CD14-positive monocyte (primary cell): Measurements from ENCODE around the gene CRISPLD2. TPM values are rescaled to one million over a fixed set of nuclear protein-coding genes. Genes with fewer than 3 reads are reported as not detected.

Experiments
- DNase-seq, 3 donors: peaks; one replicate each; pipeline ENCODE4 v3.0.0-alpha.2; 2011 to 2022
- H2AFZ ChIP-seq: 2 replicates; pipeline ENCODE4 v1.6.0; 2012; ENCODE audit warnings: mild to moderate bottlenecking, low read depth, low read length, inconsistent platforms; ENCODE audit not compliant: insufficient read depth, poor library complexity, severe bottlenecking
- H3K27ac ChIP-seq, 2 donors: 1 replicate in 1 of 2; 2 replicates in 1 of 2; pipeline ENCODE4 v1.5.1; 2012 to 2013; ENCODE audit warnings: low read length in 2 of 2, control low read depth in 1 of 2, inconsistent platforms in 1 of 2, low read depth in 1 of 2, mild to moderate bottlenecking in 1 of 2
- H3K27me3 ChIP-seq, 2 donors: one replicate each; pipeline versions ENCODE4 v1.6.0 to v1.6.1; 2011 to 2013; ENCODE audit warnings: low read length in 2 of 2; ENCODE audit not compliant: control insufficient read depth in 2 of 2, insufficient read depth in 2 of 2
- H3K36me3 ChIP-seq, 2 donors: replicated peaks in 1 of 2; 1 replicate in 1 of 2; 2 replicates in 1 of 2; pipeline versions ENCODE4 v1.5.1 to v1.6.1; 2012 to 2013; ENCODE audit warnings: low read length in 2 of 2, control low read depth in 1 of 2, inconsistent platforms in 1 of 2, mild to moderate bottlenecking in 1 of 2; ENCODE audit not compliant: insufficient read depth in 2 of 2, control insufficient read depth in 1 of 2
- H3K4me1 ChIP-seq, 2 donors: 1 replicate in 1 of 2; 2 replicates in 1 of 2; pipeline versions ENCODE4 v1.5.1 to v1.6.1; 2012 to 2013; ENCODE audit warnings: low read length in 2 of 2, control low read depth in 1 of 2, inconsistent platforms in 1 of 2, mild to moderate bottlenecking in 1 of 2, moderate library complexity in 1 of 2; ENCODE audit not compliant: insufficient read depth in 2 of 2, control insufficient read depth in 1 of 2
- H3K4me2 ChIP-seq: replicated peaks from 2 replicates; pipeline ENCODE3; 2012; ENCODE audit warnings: low read length, moderate library complexity, mild to moderate bottlenecking; ENCODE audit not compliant: poor library complexity, severe bottlenecking; ENCODE audit errors: extremely low read depth
- H3K4me3 ChIP-seq, 3 experiments: fragments of 200-600 bp in 1 of 3; sonication (generic) in 1 of 3; replicated peaks in 1 of 3; 1 replicate in 2 of 3; 2 replicates in 1 of 3; pipeline ENCODE4 v1.5.1; 2011 to 2013; ENCODE audit warnings: low read length in 3 of 3, mild to moderate bottlenecking in 3 of 3, control low read depth in 2 of 3, low read depth in 2 of 3, inconsistent platforms in 1 of 3, moderate library complexity in 1 of 3
- H3K79me2 ChIP-seq: 2 replicates; pipeline ENCODE4 v1.6.0; 2012; ENCODE audit warnings: mild to moderate bottlenecking, control low read depth, inconsistent platforms, low read length, moderate library complexity; ENCODE audit not compliant: insufficient read depth
- H3K9ac ChIP-seq: 2 replicates; pipeline ENCODE4 v1.6.0; 2017; ENCODE audit warnings: low read length, mild to moderate bottlenecking; ENCODE audit not compliant: insufficient read depth, poor library complexity, severe bottlenecking
- H3K9me3 ChIP-seq, 2 donors: replicated peaks in 1 of 2; 1 replicate in 1 of 2; 2 replicates in 1 of 2; pipeline versions ENCODE4 v1.5.1 to v1.6.1; 2012 to 2013; ENCODE audit warnings: low read length in 2 of 2, control low read depth in 1 of 2; ENCODE audit not compliant: control insufficient read depth in 1 of 2, insufficient read depth in 1 of 2
- H4K20me1 ChIP-seq: 2 replicates; pipeline ENCODE4 v1.6.0; 2012; ENCODE audit warnings: mild to moderate bottlenecking, low read length, control low read depth, moderate library complexity; ENCODE audit not compliant: insufficient read depth
- H3K27ac Mint-ChIP-seq, 7 donors: one replicate each; pipeline ENCODE4 v1.8.0; 2020; ENCODE audit warnings: mild to moderate bottlenecking in 7 of 7, mixed read lengths in 7 of 7, moderate library complexity in 6 of 7, inconsistent platforms in 2 of 7
- H3K27me3 Mint-ChIP-seq, 3 donors: one replicate each; pipeline ENCODE4 v1.8.0; 2021 to 2022; ENCODE audit warnings: low read depth in 3 of 3, mild to moderate bottlenecking in 3 of 3, mixed read lengths in 3 of 3, moderate library complexity in 3 of 3, inconsistent platforms in 1 of 3
- H3K36me3 Mint-ChIP-seq, 2 donors: one replicate each; pipeline ENCODE4 v1.8.0; 2020; ENCODE audit warnings: mixed read lengths in 2 of 2, inconsistent platforms in 1 of 2, mild to moderate bottlenecking in 1 of 2
- H3K4me1 Mint-ChIP-seq: one replicate; pipeline ENCODE4 v1.8.0; 2020; ENCODE audit warnings: mild to moderate bottlenecking, mixed read lengths
- H3K4me3 Mint-ChIP-seq, 2 donors: one replicate each; pipeline ENCODE4 v1.8.0; 2020; ENCODE audit warnings: mild to moderate bottlenecking in 2 of 2, mixed read lengths in 2 of 2, moderate library complexity in 1 of 2
- H3K9me3 Mint-ChIP-seq, 7 donors: one replicate each; pipeline ENCODE4 v1.8.0; 2020 to 2022; ENCODE audit warnings: mixed read lengths in 7 of 7, mild to moderate bottlenecking in 6 of 7, moderate library complexity in 6 of 7, inconsistent platforms in 2 of 7
- WGBS: methylation state at CpG from one replicate; pipeline ENCODE4 v1.1.5; 2013; ENCODE audit warnings: missing lambda C conversion rate; ENCODE audit not compliant: insufficient coverage; 5-methylcytosine and 5-hydroxymethylcytosine counted together
- intact Hi-C, 2 donors: fragments of 100-400 bp; cut with micrococcal nuclease; formaldehyde crosslinking; loops; one replicate each; pipeline versions ENCODE4 v1.15.0 to v1.15.1; 2023
- polyA plus RNA-seq, 3 donors: library from polyadenylated mRNA; depleted of rRNA in 1 of 3; unstranded in 2 of 3; stranded (reverse) in 1 of 3; fragments of 300-500 nt in 2 of 3; fragments of >200 nt in 1 of 3; fragmentation: Illumina TruSeq in 2 of 3; gene quantifications; 1 replicate in 2 of 3; 2 replicates in 1 of 3; pipeline ENCODE4 v1.2.3, GENCODE V29; 2012 to 2021
- TF ChIP-seq, protein P1 (sequence below): fragments of 200-600 bp; IDR thresholded peaks from one replicate; pipeline ENCODE4 v1.8.0; 2022; ENCODE audit warnings: antibody characterized with exemption, mild to moderate bottlenecking

Gene CRISPLD2
- polyA plus RNA-seq, 3 donors, result 40.7 to 90.4 (median 69.0) TPM

DNA sequence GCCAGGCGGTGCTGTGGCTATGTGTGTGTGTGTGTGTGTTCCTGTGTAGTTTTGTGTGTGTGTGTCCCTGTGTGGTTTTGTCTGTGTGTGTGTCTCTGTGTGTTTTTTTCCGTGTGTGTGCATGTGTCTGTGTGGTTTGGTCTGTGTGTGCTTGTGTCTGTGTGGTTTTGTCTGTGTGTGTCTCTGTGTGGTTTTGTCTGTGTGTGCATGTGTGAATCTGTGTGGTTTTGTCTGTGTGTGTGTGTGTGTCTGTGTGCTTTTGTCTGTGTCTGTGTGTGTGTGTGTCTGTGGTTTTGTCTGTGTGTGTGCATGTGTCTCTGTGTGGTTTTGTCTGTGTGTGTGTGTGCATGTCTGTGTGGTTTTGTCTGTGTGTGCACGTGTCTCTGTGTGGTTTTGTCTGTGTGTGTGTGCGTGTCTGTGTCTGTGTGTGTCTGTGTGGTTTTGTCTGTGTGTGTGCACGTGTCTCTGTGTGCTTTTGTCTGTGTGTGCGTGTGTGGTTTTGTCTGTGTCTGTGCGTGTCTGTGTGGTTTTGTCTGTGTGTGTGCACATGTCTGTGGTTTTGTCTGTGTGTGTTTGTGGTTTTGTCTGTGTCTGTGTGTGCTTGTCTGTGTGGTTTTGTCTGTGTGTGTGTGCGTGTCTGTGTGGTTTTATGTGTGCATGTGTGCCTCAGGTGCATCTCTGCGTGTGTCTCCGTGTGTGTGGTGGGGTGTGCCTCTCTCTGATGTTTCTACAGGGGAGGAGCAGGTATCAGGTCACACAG lies 129.2 kb downstream of the CRISPLD2 start:
- Histone ChIP-seq H3K79me2 (no peaks in the 10 kb centered on the region), H3K4me2 (no peak overlapping the region), H3K4me3 (no peak overlapping the region), H4K20me1 (no peaks in the 10 kb centered on the region), H3K27me3 (peaks cover 0 to 3% of the 10 kb centered on the region in 2 donors), H3K27ac (no peak overlapping the region), H2AFZ (no peak overlapping the region), H3K36me3 (no peaks in the 10 kb centered on the region), H3K4me1 (peaks cover 29 to 49% of the 10 kb centered on the region in 2 donors), H3K9me3 (no peaks in the 10 kb centered on the region), H3K9ac (no peak overlapping the region)
- H3K27me3 Mint-ChIP-seq, result peaks cover 0 to 5% (median 0%) of the 10 kb centered on the region in 3 donors
- H3K4me3 Mint-ChIP-seq, result no peak overlapping the region
- intact Hi-C loops, result no loop called here
- no peak overlapping the region for H3K27ac Mint-ChIP-seq
- H3K36me3 Mint-ChIP-seq, result peaks cover 0 to 3% of the 10 kb centered on the region in 2 donors
- peaks cover 44% of the 10 kb centered on the region for H3K4me1 Mint-ChIP-seq
- no peak for DNase-seq
- TF ChIP-seq, protein P1, sequence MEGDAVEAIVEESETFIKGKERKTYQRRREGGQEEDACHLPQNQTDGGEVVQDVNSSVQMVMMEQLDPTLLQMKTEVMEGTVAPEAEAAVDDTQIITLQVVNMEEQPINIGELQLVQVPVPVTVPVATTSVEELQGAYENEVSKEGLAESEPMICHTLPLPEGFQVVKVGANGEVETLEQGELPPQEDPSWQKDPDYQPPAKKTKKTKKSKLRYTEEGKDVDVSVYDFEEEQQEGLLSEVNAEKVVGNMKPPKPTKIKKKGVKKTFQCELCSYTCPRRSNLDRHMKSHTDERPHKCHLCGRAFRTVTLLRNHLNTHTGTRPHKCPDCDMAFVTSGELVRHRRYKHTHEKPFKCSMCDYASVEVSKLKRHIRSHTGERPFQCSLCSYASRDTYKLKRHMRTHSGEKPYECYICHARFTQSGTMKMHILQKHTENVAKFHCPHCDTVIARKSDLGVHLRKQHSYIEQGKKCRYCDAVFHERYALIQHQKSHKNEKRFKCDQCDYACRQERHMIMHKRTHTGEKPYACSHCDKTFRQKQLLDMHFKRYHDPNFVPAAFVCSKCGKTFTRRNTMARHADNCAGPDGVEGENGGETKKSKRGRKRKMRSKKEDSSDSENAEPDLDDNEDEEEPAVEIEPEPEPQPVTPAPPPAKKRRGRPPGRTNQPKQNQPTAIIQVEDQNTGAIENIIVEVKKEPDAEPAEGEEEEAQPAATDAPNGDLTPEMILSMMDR, result no peak
- H3K9me3 Mint-ChIP-seq, result peaks cover 0 to 6% (median 0%) of the 10 kb centered on the region in 7 donors
- WGBS, result 30% methylated on average over 10 of the region's 10 CpGs

DNA sequence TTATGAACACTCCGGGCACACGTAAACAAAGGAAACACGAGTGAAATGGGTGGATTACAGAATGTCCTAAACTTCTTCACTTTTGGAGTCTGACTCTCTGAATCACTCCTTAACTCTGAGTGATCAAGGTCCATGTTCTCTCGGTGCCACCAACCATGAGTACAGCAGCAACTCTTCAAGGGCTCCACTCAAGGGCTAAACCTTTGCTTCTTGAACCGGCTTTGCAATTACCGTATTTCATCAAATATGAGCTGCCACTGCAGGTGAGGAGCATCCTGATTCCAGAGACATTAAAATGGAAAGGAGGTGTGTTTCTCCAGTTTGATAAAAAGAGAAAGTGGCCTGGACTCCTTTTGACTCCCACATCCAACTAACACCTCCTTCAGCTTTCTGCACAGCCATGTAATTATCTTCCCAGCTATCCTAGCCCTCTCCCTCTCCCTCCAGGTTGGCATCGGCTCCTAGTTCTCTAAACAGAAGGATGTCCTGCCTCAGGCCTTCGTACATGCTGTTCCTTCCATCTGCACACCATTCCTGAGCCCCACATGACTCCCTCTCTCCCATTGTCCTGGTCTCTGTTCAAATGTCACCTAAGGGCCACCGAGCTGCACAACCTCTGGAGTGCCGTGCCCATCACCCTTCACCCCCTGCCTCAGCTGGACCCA lies 130.1 kb downstream of the CRISPLD2 start:
- Mint-ChIP-seq H3K4me1 (peaks cover 44% of the 10 kb centered on the region), H3K36me3 (peaks cover 0 to 3% of the 10 kb centered on the region in 2 donors), H3K27ac (no peak overlapping the region), H3K27me3 (peaks cover 0 to 3% (median 0%) of the 10 kb centered on the region in 3 donors), H3K4me3 (peak overlapping the region in 1 of 2 donors; percentile 7), H3K9me3 (peaks cover 0 to 6% (median 0%) of the 10 kb centered on the region in 7 donors)
- Histone ChIP-seq H3K36me3 (no peaks in the 10 kb centered on the region), H3K4me1 (peaks cover 29 to 49% of the 10 kb centered on the region in 2 donors), H3K4me2 (no peak overlapping the region), H3K79me2 (no peaks in the 10 kb centered on the region), H3K9me3 (no peaks in the 10 kb centered on the region), H3K27me3 (peaks cover 0 to 3% of the 10 kb centered on the region in 2 donors), H2AFZ (no peak overlapping the region), H3K9ac (no peak overlapping the region), H4K20me1 (no peaks in the 10 kb centered on the region), H3K4me3 (no peak overlapping the region), H3K27ac (no peak overlapping the region)
- 86% methylated on average over 4 of the region's 10 CpGs for WGBS
- intact Hi-C loops, result loop anchor here (5.0 kb wide), 2 partner anchors 193 to 308 kb away; no protein-coding TSS in a partner anchor
- DNase-seq, result no peak
- TF ChIP-seq, protein P1, result no peak
